ENCODE results near the gene ZMYND8. TPM values are rescaled to one million over a fixed set of nuclear protein-coding genes. Genes with fewer than 3 reads are reported as not detected.

ZMYND8 gene
- total and polyA plus RNA-seq, 2 of the 8 experiments (the other 6 are each of a cell fraction or from before 2014, with no cell fraction given), result 50.5 to 163 TPM

- Histone ChIP-seq H3K23ac (ENCODE audit: insufficient read length) (no peak overlapping the region), H3K4me2 (ENCODE audit: insufficient read depth in 1 of 2, low read depth in 2 of 2, low read length in 2 of 2) (no peak overlapping the region), H3K27me3 (replicated peaks in 1 of 4; ENCODE audit: control insufficient read depth in 3 of 4, extremely low read depth in 1 of 4, insufficient read depth in 3 of 4, low read length in 3 of 4) (no peaks in the 10 kb centered on the region), H4K5ac (ENCODE audit: insufficient read length, low read depth, low read length) (no peak overlapping the region), H2BK5ac (ENCODE audit: low read depth, low read length) (no peak overlapping the region), H3K14ac (ENCODE audit: insufficient read length) (no peak overlapping the region), H3K23me2 (ENCODE audit: low read depth, low read length) (no peaks in the 10 kb centered on the region), H3K4me1 (replicated peaks in 1 of 4; ENCODE audit: control insufficient read depth in 3 of 4, insufficient read depth in 4 of 4, low read length in 3 of 4) (no peaks in the 10 kb centered on the region), H2AFZ (ENCODE audit: low read length) (no peak overlapping the region), H2BK15ac (ENCODE audit: low read length) (no peak overlapping the region), H3K9me3 (ENCODE audit: insufficient read depth in 2 of 2, low read depth in 1 of 2, low read length in 1 of 2) (no peaks in the 10 kb centered on the region), H3K56ac (replicated peaks; ENCODE audit: insufficient read length, low read depth, low read length) (no peak overlapping the region), H2BK20ac (ENCODE audit: low read length) (no peak overlapping the region), H2BK120ac (replicated peaks; ENCODE audit: low read depth, low read length) (no peak overlapping the region), H4K91ac (replicated peaks; ENCODE audit: insufficient read length, low read length) (no peak overlapping the region), H4K20me1 (replicated peaks in 1 of 2; ENCODE audit: control insufficient read depth in 1 of 2, insufficient read depth in 2 of 2, low read length in 2 of 2) (peaks cover 4 to 10% of the 10 kb centered on the region in 2 experiments), H3K79me1 (ENCODE audit: low read depth, low read length) (peaks cover 11% of the 10 kb centered on the region), H3K36me3 (ENCODE audit: control insufficient read depth in 2 of 4, insufficient read depth in 4 of 4, low read length in 3 of 4) (peaks cover 28 to 92% (median 68%) of the 10 kb centered on the region in 4 experiments), H3K9ac (replicated peaks in 1 of 4; ENCODE audit: extremely low read depth in 1 of 4, low read depth in 3 of 4, low read length in 3 of 4) (no peak overlapping the region), H2AK5ac (ENCODE audit: low read depth, low read length) (no peak overlapping the region), H3K27ac (ENCODE audit: low read depth, low read length) (no peak overlapping the region), H3K18ac (ENCODE audit: extremely low read depth, low read length) (no peak overlapping the region), H3K79me2 (ENCODE audit: control insufficient read depth in 1 of 2, insufficient read depth in 2 of 2, low read length in 2 of 2) (peaks cover 3 to 35% of the 10 kb centered on the region in 2 experiments; a peak in 2 of 4 replicates), H2BK12ac (ENCODE audit: low read depth, low read length) (no peak overlapping the region), H4K8ac (ENCODE audit: extremely low read depth, insufficient read depth, low read length) (no peak overlapping the region), H3K4me3 (ENCODE audit: extremely low read depth in 1 of 4, insufficient read depth in 2 of 4, low read depth in 3 of 4, low read length in 4 of 4) (no peak overlapping the region), H3K4ac (replicated peaks; ENCODE audit: insufficient read length, low read depth, low read length) (no peak overlapping the region)
- ChIA-PET CTCF (ENCODE audit: partially characterized antibody) (interaction anchor here (0.9 to 1.8 kb wide), 4 partner anchors 9 to 56 kb away, joined by 3 to 5 read pairs (median 4); no protein-coding TSS in a partner anchor), POLR2A (ENCODE audit: partially characterized antibody) (interaction anchor here (0.9 to 1.7 kb wide), 3 partner anchors 9 to 139 kb away, joined by 3 to 6 read pairs (median 3); partner anchors contain the start of gene ZMYND8)
- 92% methylated on average over 7 of the region's 7 CpGs; no CpG with 5 or more reads in 1 of the 2 experiments for WGBS, 2 experiments (ENCODE audit: extremely low coverage in 1 of 2, insufficient coverage in 1 of 2, insufficient read length in 1 of 2, insufficient replicate concordance in 2 of 2, low coverage in 1 of 2, low lambda C conversion rate in 2 of 2, missing lambda C conversion rate in 1 of 2)
- DNase-seq (ENCODE audit: low read depth in 1 of 2, low spot score in 2 of 2), result no peak
- no peak for FAIRE-seq
- TF ChIP-seq SIRT6 (IDR thresholded peaks at IDR 0.05; ENCODE audit: low read length), result no peak
- TF ChIP-seq SUZ12 (IDR thresholded peaks at IDR 0.05; ENCODE audit: low read length), result no peak
- no peak for TF ChIP-seq MAX (IDR thresholded peaks at IDR 0.05)
- TF ChIP-seq TAF7 (optimal IDR thresholded peaks at IDR 0.05; ENCODE audit: borderline replicate concordance, low read depth, low read length), result no peak
- no peak for TF ChIP-seq CBX5 (IDR thresholded peaks at IDR 0.05; ENCODE audit: low read depth, low read length)
- TF ChIP-seq CEBPB (IDR thresholded peaks at IDR 0.05; ENCODE audit: low read depth, low read length), result no peak
- TF ChIP-seq CTCF (IDR thresholded peaks at IDR 0.05; ENCODE audit: control extremely low read depth in 1 of 3, insufficient read depth in 1 of 3, low read depth in 1 of 3, low read length in 3 of 3), result no peak
These were observed 139.6 kb downstream of the ZMYND8 start for GRCh38 chr20:47216819-47217410.

All from H1 (cell line).